Fibroblast of the aortic adventitia (primary cell): ENCODE measurements around the gene SH3RF3. TPM values are rescaled to one million over a fixed set of nuclear protein-coding genes. Genes with fewer than 3 reads are reported as not detected.

Experiments used
- DNase-seq: peaks from one replicate; pipeline ENCODE4 v3.0.0-alpha.2; 2010; ENCODE audit warnings: low read depth
- H3K4me3 ChIP-seq: 2 replicates; pipeline ENCODE4 v1.5.1; 2011; ENCODE audit warnings: low read depth, mild to moderate bottlenecking, control low read depth, low read length, moderate library complexity
- CTCF ChIP-seq: IDR thresholded peaks from 2 replicates; pipeline ENCODE4 v1.5.1; 2011; ENCODE audit warnings: mild to moderate bottlenecking, low read length, control low read depth, inconsistent platforms; ENCODE audit not compliant: insufficient read depth
- total RNA-seq: library from RNA; depleted of rRNA; stranded (reverse); fragments of >200 nt; gene quantifications from 2 replicates; pipeline ENCODE4 v1.2.3, GENCODE V29; 2012; ENCODE audit warnings: low replicate concordance

SH3RF3 gene
- total RNA-seq, 1 donor: 8.4 TPM

GRCh38 chr2:109513230-109513629 lies 384.2 kb downstream of the SH3RF3 start:
- H3K4me3 ChIP-seq: no peak overlapping the region
- TF ChIP-seq CTCF: no peak
- DNase-seq: no peak

- peak overlapping the region; percentile 22 for H3K4me3 ChIP-seq
- peak; percentile 97 for DNase-seq
- no peak for TF ChIP-seq CTCF
Measured at GRCh38 chr2:109513749-109514588, 385.0 kb downstream of the SH3RF3 start.

GRCh38 chr2:109514857-109515256 lies 385.9 kb downstream of the SH3RF3 start:
- TF ChIP-seq CTCF: no peak
- DNase-seq: no peak
- H3K4me3 ChIP-seq: no peak overlapping the region

- no peak for DNase-seq
- H3K4me3 ChIP-seq: no peak overlapping the region
- peak; percentile 49 for TF ChIP-seq CTCF
Measured at GRCh38 chr2:109516445-109517117, 387.6 kb downstream of the SH3RF3 start.

DNA sequence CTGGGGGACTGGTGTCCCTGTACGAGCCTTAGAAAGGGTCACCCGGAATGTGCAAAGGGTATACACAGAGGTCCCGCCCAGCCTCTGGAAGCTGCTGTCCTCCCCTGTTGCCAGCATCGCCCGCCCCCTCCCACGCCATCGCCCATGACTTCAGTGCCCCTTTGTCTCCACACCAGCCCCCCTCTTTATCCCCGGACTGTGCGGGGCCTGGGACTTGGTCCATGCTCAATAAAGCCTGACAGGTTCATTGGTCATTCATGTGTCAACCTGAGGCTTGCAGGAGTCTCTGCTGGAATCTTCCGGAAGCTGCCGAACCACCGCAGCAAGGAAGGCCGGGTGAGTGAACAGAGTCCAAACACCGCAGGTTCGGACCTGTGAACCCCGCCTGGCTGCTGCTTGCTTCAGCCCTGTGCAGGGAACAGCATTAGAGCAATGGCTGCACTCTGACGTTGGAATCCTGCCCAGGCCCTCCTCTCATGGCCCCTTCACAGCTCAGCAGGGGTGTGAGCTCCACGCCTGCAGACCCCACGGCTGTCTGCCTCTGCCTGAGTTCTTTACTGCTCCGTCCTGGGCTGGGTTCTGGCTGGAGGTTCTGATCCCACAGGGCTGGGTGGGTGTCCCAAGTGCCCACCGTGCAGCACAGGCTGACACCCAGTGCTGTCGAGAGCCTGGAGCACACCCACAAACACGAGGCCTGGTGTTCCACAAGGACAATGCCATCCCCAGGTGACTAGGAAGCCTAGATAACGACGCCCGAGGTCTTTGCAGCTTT lies 388.3 kb downstream of the SH3RF3 start:
- no peak overlapping the region for H3K4me3 ChIP-seq
- DNase-seq: no peak
- TF ChIP-seq CTCF: no peak

- no peak for TF ChIP-seq CTCF
- DNase-seq: no peak
- H3K4me3 ChIP-seq: no peak overlapping the region
Measured at GRCh38 chr2:109519513-109519912, 390.5 kb downstream of the SH3RF3 start.
